Stimulated activated CD8-positive, alpha-beta memory T cell treated with anti-CD3 and anti-CD28 coated beads, Interleukin-2, amount 100 ng/mL, for 48 hours (primary cell): ENCODE data around the gene KLF11.
"Not testable (repeated sequence)": the region's sequence is repeated elsewhere in the genome, so short reads cannot be mapped to it uniquely, and the experiment has no call there.

Source experiments
- DNase-seq, 2 donors: peaks; one replicate each; pipeline ENCODE4 v3.0.0-alpha.2; 2020; ENCODE audit warnings: low read depth in 2 of 2

Gene KLF11

GRCh38 chr2:10085043-10085667 is 41.8 kb downstream of the KLF11 start:
- no peak for DNase-seq

GRCh38 chr2:10085668-10086059 is 42.3 kb downstream of the KLF11 start:
- no peak for DNase-seq

GRCh38 chr2:10086950-10087349 is 43.6 kb downstream of the KLF11 start:
- DNase-seq = no peak

GRCh38 chr2:10087360-10087759 is 44.0 kb downstream of the KLF11 start:
- DNase-seq = no peak

DNA sequence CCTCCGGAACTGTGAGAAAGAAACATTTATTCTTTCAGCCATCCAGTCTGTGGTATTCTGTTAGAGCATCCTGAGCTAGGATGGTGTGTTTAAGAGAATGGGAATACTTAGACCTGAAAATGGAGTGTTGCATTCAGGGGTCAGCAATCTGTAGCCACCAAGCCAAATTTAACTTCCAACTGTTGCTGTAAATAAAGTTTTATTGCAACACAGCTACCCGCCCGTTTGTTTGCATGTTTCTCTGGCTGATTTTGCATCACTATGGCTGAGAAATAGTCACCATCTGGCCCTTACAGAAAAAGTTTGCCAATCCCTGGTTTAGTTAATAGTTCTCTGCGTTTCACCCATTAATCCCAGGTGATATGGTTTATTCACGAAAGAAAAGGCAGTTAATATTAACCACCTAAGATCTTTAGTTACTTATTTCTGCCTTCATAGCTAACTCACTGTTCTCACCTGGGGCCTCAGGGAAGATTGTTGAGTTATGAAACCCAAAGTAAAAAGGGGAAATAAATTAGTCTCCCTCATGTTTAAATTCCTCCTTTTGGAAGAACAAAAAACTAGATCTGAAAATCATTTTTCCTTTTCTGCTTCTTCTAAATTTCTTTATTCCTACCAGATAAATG is 46.3 kb downstream of the KLF11 start:
- no peak for DNase-seq

DNA sequence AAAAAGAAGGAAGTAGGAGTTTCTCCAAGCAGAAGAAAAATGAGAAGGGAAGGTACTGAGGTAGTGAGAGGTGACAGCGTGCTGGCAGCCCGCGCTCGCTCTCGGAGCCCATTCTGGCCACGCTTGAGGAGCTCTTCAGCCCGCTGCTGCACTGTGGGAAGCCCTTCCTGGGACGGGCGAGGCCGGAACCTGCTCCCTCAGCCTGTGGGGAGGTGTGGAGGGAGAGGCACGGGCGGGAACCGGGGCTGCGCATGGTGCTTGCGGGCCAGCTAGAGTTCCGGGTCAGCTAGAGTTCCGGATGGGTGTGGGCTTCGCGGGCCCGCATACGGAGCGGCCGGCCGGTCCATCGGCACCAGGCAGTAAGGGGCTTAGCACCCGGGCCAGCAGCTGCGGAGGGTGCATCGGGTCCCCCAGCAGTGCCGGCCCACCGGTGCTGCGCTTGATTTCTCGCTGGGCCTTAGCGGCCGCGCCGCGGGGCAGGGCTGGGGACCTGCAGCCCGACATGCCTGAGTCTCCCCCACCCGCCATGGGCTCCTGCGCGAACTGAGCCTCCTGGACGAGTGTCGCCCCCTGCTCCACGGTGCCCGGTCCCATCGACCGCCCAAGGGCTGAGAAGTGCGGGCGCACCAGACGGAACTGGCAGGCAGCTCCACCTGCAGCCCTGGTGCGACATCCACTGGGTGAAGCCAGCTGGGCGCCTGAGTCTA is 48.0 kb downstream of the KLF11 start:
- DNase-seq = no peak

- DNase-seq = not testable (repeated sequence)
Observed at GRCh38 chr2:10091889-10092244, 48.5 kb downstream of the KLF11 start.

GRCh38 chr2:10094271-10094814 is 51.0 kb downstream of the KLF11 start:
- no peak for DNase-seq

DNA sequence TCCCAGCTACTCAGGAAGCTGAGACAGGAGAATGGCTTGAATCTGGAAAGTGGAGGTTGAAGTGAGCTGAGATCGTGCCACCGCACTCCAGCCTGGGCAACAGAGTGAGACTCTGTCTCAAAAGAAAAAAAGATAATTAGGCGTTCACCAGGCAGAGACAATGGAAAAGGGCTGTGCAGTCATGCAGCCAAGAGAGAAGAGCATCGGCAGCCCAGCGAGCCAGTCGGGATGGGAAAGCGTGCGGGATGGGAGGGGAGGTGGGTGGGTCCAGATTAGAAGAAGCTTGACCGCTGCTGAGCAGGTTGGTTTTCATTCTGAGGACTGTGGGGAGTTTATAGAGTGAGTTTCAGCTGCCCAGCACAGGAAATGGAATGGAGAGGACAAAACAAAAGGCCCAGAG is 51.8 kb downstream of the KLF11 start:
- no peak for DNase-seq

- DNase-seq = no peak
Observed at GRCh38 chr2:10096641-10097040, 53.3 kb downstream of the KLF11 start.

GRCh38 chr2:10097352-10098148 is 54.2 kb downstream of the KLF11 start:
- DNase-seq = no peak

- no peak for DNase-seq
Observed at GRCh38 chr2:10101491-10101890, 58.1 kb downstream of the KLF11 start.

- no peak for DNase-seq
Observed at GRCh38 chr2:10103179-10103578, 59.8 kb downstream of the KLF11 start.
